AG04450 (cell line): ENCODE measurements around the gene ABCA3. TPM values are rescaled to one million over a fixed set of nuclear protein-coding genes. Genes with fewer than 3 reads are reported as not detected.

Source experiments
- CTCF ChIA-PET: fragments of 300-600, 350-600 bp; formaldehyde crosslinking; extraction: SDS; loops from one replicate; lab custom pipeline; 2022; ENCODE audit warnings: antibody characterized with exemption, inconsistent platforms; lab: Charles Lee
- POLR2A ChIA-PET: fragments of 350-600 bp; formaldehyde crosslinking; extraction: SDS; loops from one replicate; lab custom pipeline; 2021; ENCODE audit warnings: antibody characterized with exemption, inconsistent platforms; lab: Yijun Ruan, JAX
- DNase-seq: peaks from one replicate; pipeline ENCODE4 v3.0.0-alpha.2; 2011; ENCODE audit warnings: low read depth, low spot score
- H3K27ac ChIP-seq: one replicate; pipeline ENCODE4 v1.5.1; 2012; ENCODE audit warnings: low read depth, low read length, control low read depth
- H3K27me3 ChIP-seq: one replicate; pipeline ENCODE4 v1.6.0; 2012; ENCODE audit warnings: low read length; ENCODE audit not compliant: control insufficient read depth, insufficient read depth
- H3K4me3 ChIP-seq: 2 replicates; pipeline ENCODE4 v1.5.1; 2011; ENCODE audit warnings: mild to moderate bottlenecking, low read depth, low read length, control low read depth
- H3K9me3 ChIP-seq: 2 replicates; pipeline ENCODE4 v1.5.1; 2012; ENCODE audit warnings: low read length; ENCODE audit not compliant: control insufficient read depth, insufficient read depth
- CTCF ChIP-seq: IDR thresholded peaks from 2 replicates; pipeline ENCODE4 v1.5.1; 2011; ENCODE audit warnings: low read depth, low read length, control low read depth, inconsistent platforms
- polyA plus RNA-seq: library from polyadenylated mRNA; depleted of rRNA; stranded (reverse); fragments of >200 nt; gene quantifications from 2 replicates; pipeline ENCODE4 v1.2.3, GENCODE V29; 2011

Gene ABCA3
- polyA plus RNA-seq, 1 experiment: 0.06 TPM

GRCh38 chr16:2358811-2359210 is 18.3 kb upstream of the ABCA3 start:
- no peak for TF ChIP-seq CTCF
- Histone ChIP-seq H3K9me3 (peaks cover 4% of the 10 kb centered on the region), H3K4me3 (no peak overlapping the region), H3K27me3 (peaks cover 15% of the 10 kb centered on the region), H3K27ac (no peak overlapping the region)
- CTCF ChIA-PET: no interaction called here
- POLR2A ChIA-PET: interaction anchor here (0.5 kb wide), 1 partner anchor 22 kb away, joined by 3 read pairs; no protein-coding TSS in a partner anchor
- DNase-seq: no peak

GRCh38 chr16:2357331-2357730 is 16.8 kb upstream of the ABCA3 start:
- TF ChIP-seq CTCF: no peak
- H3K9me3 ChIP-seq: peaks cover 4% of the 10 kb centered on the region
- H3K4me3 ChIP-seq: no peak overlapping the region
- DNase-seq: no peak
- POLR2A ChIA-PET: no interaction called here
- CTCF ChIA-PET: interaction anchor here (1.1 kb wide), 1 partner anchor 144 kb away, joined by 3 read pairs; no protein-coding TSS in a partner anchor
- peaks cover 17% of the 10 kb centered on the region for H3K27me3 ChIP-seq
- no peak overlapping the region for H3K27ac ChIP-seq

DNA sequence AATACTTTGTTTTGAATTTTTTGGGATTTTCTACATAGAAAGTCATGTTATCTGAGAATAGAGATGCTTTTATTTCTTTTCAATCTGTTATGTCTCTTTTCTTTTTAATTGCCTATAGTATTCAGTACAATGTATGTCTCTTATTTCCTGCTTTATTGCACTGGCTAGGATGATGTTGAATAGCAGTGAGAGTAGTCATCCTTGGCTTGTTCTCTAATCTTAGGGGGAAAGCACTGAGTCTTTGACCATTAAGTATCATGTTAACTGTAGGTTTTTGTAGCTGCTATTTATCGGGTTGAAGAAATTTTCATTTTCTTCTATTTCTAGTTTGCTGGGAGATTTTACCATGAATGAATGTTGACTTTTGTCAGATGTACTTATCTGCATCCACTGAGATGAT is 10.0 kb upstream of the ABCA3 start:
- DNase-seq: no peak
- no peak for TF ChIP-seq CTCF
- Histone ChIP-seq H3K27me3 (peaks cover 6% of the 10 kb centered on the region), H3K27ac (no peak overlapping the region), H3K9me3 (no peaks in the 10 kb centered on the region), H3K4me3 (no peak overlapping the region)
- POLR2A ChIA-PET: no interaction called here
- CTCF ChIA-PET: no interaction called here

DNA sequence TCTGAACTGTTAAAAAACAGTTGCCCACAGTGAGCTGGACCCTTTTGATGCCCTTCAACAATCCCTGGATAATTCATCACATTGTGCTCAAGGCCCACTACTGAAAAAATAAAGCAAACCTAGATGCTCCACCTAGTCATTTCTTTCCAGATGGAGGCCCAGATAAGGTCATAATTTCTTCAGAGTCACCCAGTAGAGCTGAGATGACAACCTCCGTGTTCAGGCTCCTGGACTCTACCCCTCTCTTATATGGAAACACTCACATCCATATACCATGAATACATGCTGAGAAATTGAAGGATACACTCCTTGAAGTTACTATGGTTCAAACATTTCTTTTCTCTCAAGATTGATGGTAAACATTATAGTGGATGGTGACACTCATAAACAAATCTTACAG is 2.7 kb upstream of the ABCA3 start:
- POLR2A ChIA-PET: interaction anchor here (0.7 kb wide), 1 partner anchor 54 kb away, joined by 5 read pairs; no protein-coding TSS in a partner anchor
- Histone ChIP-seq H3K27ac (no peak overlapping the region), H3K27me3 (peaks cover 40% of the 10 kb centered on the region), H3K9me3 (peaks cover 9% of the 10 kb centered on the region), H3K4me3 (no peak overlapping the region)
- CTCF ChIA-PET: interaction anchor here (1.3 kb wide), 1 partner anchor 158 kb away, joined by 5 read pairs; no protein-coding TSS in a partner anchor
- no peak for DNase-seq
- TF ChIP-seq CTCF: no peak

DNA sequence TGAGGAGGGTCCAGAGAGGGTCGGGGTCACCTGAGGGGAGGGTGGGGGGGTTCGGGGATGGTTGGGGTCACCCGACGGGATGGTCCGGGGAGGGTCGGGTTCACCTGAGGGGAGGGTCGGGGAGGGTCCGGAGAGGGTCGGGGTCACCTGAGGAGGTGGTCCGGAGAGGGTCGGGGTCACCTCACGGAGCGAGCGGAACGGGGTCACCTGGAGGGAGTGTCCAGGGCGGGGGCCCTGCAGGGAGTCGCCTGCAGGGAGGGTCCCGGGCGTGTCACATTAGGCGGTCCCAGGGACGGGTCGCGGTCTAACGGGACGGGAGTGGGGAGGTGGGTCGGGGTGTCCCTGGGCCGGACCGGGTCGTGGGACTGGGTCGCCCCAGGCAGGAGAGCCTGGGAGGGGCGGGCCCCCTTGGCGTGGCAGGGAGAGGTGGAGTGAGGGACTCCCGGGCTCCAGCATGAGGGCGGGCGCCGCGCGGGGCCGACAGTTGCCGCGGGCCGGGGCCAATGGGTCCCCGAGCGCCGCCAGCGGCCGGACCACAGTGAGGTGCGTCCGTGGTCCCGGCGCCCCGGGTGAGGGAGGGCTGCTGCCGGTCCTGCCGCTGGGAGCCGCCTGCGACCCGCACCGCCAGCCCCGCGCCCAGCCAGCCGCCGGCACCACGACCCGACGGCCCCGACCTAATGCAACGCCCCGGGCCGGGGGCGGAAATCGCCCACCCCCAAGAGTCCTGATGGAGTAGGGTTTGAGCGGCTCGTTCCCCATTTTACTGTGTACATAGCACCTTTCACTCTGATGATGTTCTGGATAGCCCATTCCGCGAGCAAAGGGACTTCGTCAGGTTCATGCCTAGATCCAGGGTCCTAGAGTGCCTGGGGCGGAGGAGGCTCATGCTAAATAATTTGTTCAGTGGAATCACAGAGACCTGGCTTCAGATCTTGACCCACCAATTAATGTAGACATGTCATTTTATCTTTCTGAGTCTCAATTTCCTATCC is 1.2 kb upstream of the ABCA3 start:
- Histone ChIP-seq H3K4me3 (no peak overlapping the region), H3K27me3 (peaks cover 43% of the 10 kb centered on the region), H3K27ac (no peak overlapping the region), H3K9me3 (peaks cover 9% of the 10 kb centered on the region)
- ChIA-PET POLR2A (no interaction called here), CTCF (no interaction called here)
- DNase-seq: no peak
- TF ChIP-seq CTCF: no peak
